Testis (tissue), 2 donors: ENCODE data around the gene GBP7.

ENCODE experiments used
- CTCF ChIP-seq, 3 experiments: fragments of 450-650 bp in 2 of 3; fragments of 200-600 bp in 1 of 3; sonication (generic) in 1 of 3; IDR thresholded peaks; one replicate each; pipeline ENCODE4 v1.5.1; 2016 to 2019; ENCODE audit warnings: antibody characterized with exemption in 3 of 3, mild to moderate bottlenecking in 2 of 3, moderate library complexity in 1 of 3
- POLR2A ChIP-seq: fragments of 450-650 bp; IDR thresholded peaks from one replicate; pipeline ENCODE4 v1.6.1; 2017; ENCODE audit warnings: antibody characterized with exemption, mild to moderate bottlenecking, moderate library complexity

GRCh38 chr1:89089962-89090361, 85.8 kb downstream of the GBP7 start:
- TF ChIP-seq POLR2A = no peak
- no peak for TF ChIP-seq CTCF (IDR thresholded peaks at IDR 0.05)
